Endothelial cell of umbilical vein (primary cell): ENCODE results near the gene SESN3.

Experiments used
- CTCF ChIP-seq, 2 donors: IDR thresholded peaks; 1 replicate in 1 of 2; 2 replicates in 1 of 2; pipeline ENCODE4 v1.5.1; 2011; ENCODE audit warnings: low read length in 2 of 2, mild to moderate bottlenecking in 2 of 2, moderate library complexity in 2 of 2, control low read depth in 1 of 2, inconsistent platforms in 1 of 2, low read depth in 1 of 2; ENCODE audit not compliant: insufficient read depth in 1 of 2; ENCODE audit errors: extremely low read depth in 1 of 2
- EZH2 ChIP-seq: IDR thresholded peaks from 2 replicates; pipeline ENCODE4 v1.6.1; 2012; ENCODE audit warnings: borderline replicate concordance, low read depth, mild to moderate bottlenecking, moderate library complexity, low read length, inconsistent platforms; ENCODE audit not compliant: severe bottlenecking
- FOS ChIP-seq: IDR thresholded peaks from 2 replicates; pipeline ENCODE4 v1.6.1; 2011; ENCODE audit warnings: mild to moderate bottlenecking, low read length, moderate library complexity, borderline replicate concordance; ENCODE audit not compliant: insufficient read depth
- GATA2 ChIP-seq: IDR thresholded peaks from 2 replicates; pipeline ENCODE4 v1.7.0; 2011; ENCODE audit warnings: low read depth, mild to moderate bottlenecking, moderate library complexity, mixed read lengths, low read length; ENCODE audit not compliant: insufficient read length, insufficient read depth
- JUN ChIP-seq: IDR thresholded peaks from 2 replicates; pipeline ENCODE4 v1.6.1; 2011; ENCODE audit warnings: borderline replicate concordance, low read depth; ENCODE audit not compliant: insufficient read length, insufficient read depth
- MAX ChIP-seq: IDR thresholded peaks from 2 replicates; pipeline ENCODE4 v1.6.1; 2011; ENCODE audit not compliant: insufficient read depth, insufficient read length
- MYC ChIP-seq: IDR thresholded peaks from one replicate; pipeline ENCODE4 v1.6.1; 2011; ENCODE audit warnings: mild to moderate bottlenecking, low read depth, low read length
- POLR2A ChIP-seq: IDR thresholded peaks from 2 replicates; pipeline ENCODE4 v1.6.1; 2012; ENCODE audit warnings: low read depth, mild to moderate bottlenecking, control low read depth, low read length
- POLR2AphosphoS5 ChIP-seq: IDR thresholded peaks from 2 replicates; pipeline ENCODE4 v1.6.1; 2012; ENCODE audit warnings: low read depth, mild to moderate bottlenecking, control low read depth, low read length, moderate library complexity; ENCODE audit not compliant: insufficient read depth

- no peak for TF ChIP-seq POLR2AphosphoS5
- no peak for TF ChIP-seq CTCF (IDR thresholded peaks at IDR 0.05; ENCODE audit: extremely low read depth in 1 of 2, insufficient read depth in 1 of 2, low read depth in 1 of 2, low read length in 2 of 2)
- no peak for TF ChIP-seq POLR2A
- TF ChIP-seq MAX, result no peak
- no peak for TF ChIP-seq MYC
- no peak for TF ChIP-seq EZH2
- TF ChIP-seq FOS, result no peak
- TF ChIP-seq GATA2, result no peak
- TF ChIP-seq JUN, result no peak
Measured at GRCh38 chr11:95175818-95176380, 55.1 kb downstream of the SESN3 start.
